GM19035 (cell line): ENCODE data around the gene BTBD18.
A peak's percentile ranks its signal among the peaks of the same experiment; 100 is the strongest.

Experiments
- ATAC-seq: cut with Tn5 transposase; IDR thresholded peaks from one replicate; pipeline ENCODE4 v1.9.1; 2021; ENCODE audit not compliant: unreplicated experiment

The BTBD18 gene, protein sequence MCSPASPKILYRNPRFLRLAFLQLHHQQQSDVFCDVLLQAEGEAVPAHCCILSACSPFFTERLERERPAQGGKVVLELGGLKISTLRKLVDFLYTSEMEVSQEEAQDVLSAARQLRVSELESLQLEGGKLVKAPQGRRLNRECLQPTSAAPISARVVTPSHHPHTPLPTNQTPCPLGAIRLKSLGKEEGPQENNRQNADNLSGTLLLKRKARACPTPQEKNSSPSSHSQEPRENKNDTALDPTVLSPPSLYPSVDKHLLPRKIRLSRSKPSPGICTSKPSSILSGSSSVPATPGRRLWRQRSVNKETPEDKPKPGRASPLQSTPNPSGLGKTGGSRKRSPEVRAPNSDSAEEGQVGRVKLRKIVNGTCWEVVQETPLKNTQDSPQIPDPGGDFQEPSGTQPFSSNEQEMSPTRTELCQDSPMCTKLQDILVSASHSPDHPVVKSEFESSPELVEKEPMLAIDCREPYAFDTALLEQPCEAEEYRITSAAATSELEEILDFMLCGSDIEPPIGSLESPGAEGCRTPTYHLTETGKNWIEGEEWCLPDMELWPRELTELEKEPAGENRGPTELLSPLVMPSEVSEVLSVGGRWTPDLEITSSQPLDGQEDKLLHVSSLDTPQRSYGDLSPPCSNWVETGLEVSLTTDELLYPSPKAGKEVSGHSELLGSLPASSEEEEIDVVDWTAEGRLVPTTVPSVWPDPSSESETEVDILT

DNA sequence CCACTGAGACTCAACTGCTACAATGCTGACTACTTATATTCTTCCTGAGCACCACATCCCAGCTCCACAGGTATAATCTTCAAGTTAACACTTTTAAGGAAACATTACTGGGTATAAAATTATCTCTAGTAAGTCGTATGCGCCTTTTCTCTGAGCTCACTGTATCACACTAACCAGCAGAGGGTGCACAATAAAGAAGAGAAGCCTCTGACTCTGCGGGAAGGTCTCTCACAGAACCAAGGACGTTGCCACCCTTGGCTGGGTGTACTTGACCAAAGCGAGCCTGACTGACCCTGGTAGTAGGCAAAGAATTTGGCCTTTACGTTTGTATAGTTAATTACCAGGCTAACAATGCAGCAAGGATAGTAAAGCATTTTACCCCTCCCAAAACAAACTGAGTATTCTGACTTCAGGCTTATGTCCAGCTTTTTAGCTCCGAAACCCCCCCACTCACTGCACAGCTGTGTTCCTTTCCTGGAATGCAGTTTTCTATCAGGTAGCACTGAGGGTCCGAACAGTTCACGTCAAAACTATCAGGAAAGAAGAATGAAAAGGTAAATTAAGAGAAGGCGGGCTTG, at the start of gene BTBD18:
Gene BTBD18, minus strand, starts transcription at position 144 of the 578 bp plus-strand sequence. CDS start 631 bp downstream, outside the sequence.
- no peak for ATAC-seq

DNA sequence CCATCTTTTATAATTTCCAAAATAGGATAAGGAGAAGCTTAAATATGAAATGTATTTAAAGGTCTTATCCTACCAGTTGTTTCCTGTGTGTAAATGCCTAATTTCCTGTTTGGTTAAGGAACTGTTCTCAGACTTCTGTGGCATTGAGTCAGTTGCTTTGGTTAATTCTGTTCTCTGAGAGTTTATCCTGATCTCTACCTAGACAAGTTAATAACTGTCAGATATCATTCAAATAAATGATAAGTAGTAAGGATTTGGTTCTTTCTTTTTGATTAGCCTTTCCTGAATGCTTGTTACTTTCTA, 49.5 kb upstream of the BTBD18 start:
- no peak for ATAC-seq

DNA sequence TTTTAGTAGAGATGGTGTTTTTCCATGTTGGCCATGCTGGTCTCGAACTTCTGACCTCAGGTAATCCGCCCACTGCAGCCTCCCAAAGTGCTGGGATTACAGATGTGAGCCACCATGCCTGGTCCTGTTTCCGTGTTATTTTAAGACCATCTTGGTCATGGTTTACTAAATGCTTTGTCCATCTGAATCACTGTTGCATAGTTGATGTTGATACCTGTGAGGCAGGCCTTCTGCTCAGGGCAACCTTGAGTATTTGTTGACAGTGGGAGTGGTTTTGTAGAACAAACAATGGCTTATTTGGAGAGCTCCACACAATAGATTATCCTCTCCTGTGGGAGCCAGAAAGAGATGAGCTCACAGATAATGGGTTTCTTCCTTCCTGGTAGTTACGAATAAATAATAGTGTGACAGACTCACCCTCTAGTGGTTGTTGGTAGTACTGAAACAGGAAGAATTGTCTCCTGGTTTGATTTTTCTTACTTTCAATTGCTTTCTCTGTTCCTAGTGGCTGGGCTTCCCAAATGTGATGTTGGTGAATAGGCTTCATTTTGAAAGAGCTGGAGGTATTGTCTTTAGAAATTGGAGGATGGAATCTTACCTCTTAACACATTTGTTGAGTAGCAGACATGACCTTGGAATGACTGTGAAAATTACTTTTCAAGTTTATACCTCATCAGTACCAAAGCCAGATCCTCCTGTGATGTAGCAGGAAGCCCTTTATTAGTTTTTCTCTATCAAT, 49.0 kb upstream of the BTBD18 start:
- peak; percentile 88 for ATAC-seq

DNA sequence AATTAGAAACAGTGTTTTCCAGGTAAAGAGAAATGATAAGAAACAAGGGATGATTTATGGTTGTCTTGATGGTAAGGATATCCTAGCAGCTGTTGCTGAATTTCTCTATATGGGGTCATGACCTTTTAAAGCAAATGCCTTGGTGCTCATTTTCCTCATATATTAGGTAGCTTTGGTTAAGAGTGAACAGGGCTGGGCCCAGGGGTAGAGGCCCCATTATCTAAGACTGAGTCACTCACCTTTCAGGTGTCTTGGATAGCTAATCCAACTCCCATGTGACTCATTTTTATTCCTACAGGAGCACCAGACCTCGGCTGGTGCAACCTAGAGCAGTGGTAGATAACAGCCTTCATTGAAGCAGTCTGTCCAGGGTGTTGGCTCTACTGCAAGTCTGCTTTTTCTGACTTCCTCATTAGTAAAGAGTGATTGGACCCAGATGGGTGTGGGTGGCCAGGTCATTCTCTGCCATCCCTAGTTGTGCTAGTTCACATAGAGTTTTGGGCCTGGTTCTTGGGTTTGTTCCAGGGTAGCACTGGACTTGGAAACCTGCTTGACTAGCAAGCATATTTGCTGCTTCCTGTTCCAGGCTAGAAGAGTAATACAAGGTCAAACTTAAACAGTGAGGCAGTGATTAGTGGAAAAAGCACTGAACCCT, 47.4 kb upstream of the BTBD18 start:
- no peak for ATAC-seq

DNA sequence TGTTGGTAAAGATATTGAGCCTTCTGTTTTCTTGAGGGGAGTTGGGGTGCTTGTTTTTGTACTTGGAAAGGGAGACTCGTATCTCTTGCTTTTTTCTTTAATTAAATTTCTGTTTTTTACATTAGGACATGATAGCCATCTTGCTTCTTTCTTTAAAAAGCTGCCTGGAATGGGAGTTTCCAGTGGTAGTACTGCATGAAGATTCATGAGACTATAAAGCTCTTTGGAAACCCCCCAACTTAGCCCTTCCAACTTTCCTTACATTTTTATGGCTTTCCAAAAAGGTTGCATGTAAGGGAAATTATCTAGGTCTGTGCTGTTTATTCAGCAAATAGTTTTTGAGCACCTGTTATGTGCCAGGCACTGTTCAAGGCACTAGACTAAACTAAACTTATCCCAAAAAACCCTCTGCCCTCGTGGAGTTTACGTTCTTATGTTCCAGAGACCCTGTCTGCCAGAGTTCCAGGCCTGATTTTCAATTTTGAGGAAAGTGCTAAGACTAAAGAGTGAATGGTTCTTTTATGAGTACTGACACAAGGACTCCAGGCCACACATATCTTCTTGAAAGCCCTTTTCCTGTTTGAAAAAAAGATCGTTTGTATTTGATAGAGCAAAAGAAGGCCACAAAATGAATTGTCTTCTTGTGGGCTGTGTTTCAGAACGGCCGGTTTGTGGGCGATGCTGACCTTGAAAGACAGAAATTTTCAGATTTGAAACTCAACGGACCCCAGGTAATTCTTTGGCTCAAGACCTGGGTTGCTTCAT, 41.9 kb upstream of the BTBD18 start:
- ATAC-seq, result no peak

DNA sequence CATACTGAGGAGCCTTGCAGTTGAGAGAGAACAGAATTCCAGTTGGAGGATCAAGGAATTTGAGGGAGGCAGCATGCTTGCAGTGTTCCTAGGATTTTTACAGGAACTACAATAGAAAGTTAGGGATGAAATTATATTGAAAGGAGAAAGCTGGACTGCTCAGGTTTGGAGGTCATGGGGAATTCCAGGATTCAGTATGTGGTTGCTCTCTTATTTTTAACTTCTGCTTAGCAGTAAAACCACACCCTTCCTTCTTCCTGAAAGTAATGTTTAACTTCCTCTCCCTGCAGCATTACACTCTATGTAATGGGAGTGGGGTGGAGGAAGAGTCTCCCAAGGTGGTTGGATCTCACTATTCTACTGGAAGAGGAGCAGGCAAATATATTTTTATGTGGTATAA, 41.3 kb upstream of the BTBD18 start:
- ATAC-seq, result no peak

DNA sequence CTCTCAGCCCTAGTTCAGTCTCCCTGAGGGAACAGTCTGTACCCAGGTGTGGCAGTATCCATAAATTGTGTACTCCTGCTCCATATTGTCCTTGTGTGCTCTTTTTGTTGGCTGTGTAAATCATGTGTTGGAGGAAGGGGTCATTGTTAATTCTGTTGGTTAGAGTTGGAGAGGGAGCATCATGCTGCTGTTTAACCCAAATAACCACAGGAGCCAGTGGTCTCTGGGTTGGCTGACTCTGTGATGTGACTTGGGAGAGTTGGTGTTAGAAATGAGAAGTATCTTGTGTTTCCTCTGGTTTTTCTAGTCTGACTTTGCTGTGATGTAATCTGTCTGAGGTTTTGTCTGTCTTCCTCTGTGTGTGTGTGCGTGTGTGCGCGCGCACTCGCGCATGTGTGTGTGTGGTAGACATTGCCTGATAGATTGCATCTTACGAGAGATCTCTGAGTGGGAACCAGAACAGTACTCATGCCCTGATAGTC, 40.5 kb upstream of the BTBD18 start:
- ATAC-seq, result peak; percentile 78

DNA sequence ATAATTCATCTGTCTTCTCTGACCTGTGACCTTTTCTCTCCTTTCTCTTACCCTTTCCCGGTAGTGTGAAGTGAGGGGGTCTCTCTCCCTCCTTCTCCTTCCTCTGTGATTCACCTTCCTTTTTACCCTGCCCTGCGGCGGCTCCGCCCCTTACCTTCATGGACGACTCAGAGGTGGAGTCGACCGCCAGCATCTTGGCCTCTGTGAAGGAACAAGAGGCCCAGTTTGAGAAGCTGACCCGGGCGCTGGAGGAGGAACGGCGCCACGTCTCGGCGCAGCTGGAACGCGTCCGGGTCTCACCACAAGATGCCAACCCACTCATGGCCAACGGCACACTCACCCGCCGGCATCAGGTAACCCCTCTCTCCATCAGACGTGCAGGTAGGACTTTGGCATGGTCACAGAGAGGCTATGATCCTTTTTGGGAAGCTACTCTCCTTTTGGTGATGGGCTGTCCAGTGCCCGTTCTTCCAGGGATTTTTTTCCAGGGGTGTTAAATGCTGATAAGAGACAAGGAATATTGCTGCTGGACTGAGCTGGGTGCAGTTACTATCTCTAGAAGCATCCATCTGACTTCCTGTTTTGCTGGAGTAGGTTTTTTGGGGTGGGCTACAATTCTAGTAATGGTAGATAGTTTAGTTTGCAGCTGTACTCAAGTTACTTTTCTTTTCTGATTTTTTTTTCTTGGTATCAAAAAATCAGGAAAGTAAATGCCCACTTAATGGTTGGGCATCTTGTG, 39.9 kb upstream of the BTBD18 start:
- no peak for ATAC-seq

DNA sequence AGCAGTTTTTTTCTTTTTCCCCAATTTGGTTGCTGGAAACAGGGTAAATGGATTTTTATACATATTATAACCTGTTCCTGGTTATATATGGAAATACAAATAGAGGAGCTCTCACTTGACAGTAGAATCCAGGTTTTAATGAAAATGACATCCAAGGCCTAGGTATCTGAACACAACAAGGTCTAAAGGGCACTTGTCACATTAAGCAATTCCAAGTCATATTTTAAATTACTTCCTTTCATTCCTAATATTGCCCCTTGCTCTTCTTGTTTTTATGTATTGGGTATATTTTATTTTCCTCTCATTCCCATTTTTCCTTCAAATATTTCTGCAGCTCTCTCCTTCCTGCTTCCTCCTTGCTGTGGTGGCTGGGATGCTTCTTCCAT, 37.1 kb upstream of the BTBD18 start:
- no peak for ATAC-seq

DNA sequence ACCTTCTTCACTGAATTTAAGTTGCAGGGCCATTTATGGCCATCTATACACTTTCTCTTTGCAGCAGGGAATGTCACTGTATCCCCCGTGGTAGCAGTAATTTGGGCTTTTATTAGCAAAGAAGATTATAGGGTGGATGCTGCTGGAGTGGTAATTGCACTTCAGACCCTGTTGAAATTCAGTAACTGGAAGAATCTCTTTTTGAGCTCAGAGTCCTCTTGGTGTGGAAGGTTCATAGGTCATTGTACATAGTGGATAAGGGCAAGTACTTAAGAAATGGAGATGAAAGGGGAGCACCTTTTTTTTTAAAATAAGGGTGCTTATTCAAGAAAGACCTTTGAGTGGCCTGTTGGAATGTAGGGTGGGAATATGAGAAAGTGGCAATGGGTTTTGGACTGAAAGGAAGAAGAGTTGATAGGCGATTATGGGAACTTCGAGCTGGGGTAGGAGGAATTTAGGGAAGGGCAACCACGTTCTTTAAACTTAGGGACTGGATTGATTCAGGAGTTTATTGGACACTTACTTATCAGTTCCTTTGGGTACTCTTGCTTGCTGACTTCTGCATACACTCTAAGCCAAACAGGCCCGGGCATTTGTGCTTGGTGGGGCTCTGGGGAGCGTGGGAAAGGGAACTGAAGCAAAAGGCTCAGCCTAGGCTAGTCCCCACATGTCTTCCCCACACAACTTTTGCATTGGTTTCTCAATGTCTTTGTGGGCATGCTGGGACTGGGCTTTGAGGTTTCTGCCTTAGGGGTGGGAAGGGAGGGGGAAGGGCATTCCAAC, 36.5 kb upstream of the BTBD18 start:
- ATAC-seq, result no peak

DNA sequence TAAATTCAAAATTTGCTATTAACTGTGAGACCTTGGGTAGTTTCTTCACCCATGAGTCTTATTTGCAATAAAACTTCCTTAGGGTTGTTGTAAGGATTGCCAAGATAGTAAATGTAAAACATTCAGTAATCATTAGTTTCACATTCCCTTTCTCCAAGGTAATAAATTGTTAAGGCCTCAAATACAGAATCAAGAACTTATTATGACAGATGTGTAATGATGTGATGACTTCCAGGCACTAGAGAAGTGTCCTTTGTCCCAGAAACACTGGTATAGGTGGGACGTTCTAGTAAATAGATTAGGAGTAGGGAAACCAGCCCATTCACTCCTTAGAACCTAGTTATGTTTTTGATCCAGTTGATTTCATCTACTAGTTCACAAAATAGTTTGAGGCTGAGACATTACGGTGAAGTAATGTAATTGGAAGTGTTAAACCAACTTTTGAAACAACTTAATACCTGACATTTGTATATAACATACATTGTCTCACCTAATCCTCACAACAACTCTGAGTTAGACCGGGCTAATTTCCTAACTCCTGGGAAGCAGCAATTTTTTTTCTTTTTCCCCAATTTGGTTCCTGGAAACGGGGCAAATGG, 35.5 kb upstream of the BTBD18 start:
- ATAC-seq, result no peak

DNA sequence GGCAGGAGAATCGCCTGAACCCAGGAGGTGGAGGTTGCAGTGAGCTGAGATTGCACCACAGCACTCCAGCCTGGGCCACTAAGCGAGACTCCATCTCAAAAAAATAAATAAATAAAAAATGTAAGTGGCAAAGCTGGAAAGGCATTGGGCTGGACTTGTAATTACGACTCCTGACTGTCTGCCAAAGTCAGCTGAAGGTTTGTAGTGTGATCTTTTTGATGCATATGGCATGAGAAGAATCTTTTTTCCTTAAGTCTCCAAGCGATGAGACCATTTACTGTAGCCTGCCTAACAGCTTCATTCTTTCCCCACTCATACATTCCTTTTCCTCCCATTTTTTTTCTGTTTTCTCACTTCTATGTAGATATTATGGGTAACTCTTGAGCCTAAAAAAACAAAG, 34.8 kb upstream of the BTBD18 start:
- no peak for ATAC-seq

DNA sequence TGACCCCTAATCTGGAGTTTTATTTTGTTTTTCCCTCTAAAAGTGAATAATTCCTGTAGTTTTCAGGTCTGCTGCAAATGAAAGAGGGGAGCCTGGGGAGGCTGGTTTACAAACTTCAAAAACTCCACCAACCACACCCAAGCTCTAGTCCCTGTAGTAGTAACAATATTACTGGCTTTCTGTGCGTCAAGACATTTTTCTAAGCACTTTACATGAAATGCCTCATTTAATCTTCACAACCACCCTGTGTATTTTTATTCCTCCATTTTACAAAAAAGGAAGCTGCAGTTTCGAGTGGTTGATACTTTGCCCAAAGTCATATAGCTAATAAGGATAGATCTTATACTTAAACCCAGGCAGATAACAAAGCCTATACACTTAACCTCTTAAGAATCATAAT, 33.5 kb upstream of the BTBD18 start:
- ATAC-seq, result no peak

DNA sequence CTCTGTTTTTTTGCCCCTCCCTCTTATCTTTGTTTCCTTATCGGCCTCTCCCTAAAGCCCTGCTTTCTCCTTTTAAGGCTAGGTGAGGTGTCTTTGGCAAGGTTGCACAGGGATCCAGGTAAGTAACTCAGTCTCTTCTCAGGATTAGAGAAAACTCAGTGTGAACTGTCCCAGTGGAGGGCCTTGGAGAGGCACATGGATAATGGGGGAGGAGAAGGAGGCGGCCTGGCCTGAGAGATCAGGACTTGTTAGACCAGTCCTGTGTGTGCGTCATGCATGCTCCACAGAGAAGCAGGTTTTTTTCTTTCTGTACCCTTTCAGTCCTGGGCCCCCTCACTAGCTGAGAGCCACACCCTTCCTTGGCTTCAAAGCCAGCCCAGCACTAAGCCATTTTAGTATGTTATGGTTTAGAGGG, 29.9 kb upstream of the BTBD18 start:
- ATAC-seq, result no peak

DNA sequence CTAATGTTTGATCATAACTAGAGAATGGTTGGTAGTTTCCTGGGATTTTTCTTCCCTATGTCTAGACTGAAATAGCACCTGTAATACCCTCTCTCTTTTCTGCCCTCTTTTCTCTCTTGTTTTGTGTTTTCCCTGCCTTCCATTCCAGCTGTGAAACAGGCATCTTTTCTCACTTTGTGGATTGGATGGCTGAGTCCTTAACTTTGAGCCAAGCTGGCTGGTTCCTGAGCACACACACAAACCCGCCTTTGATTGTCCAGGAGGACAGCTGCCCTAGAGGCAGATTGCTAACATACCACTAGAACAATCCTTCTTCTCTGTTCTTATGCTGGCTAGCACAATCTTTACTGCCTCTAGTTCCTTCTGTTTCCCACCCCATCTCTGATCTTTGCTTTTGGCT, 27.7 kb upstream of the BTBD18 start:
- ATAC-seq, result no peak

DNA sequence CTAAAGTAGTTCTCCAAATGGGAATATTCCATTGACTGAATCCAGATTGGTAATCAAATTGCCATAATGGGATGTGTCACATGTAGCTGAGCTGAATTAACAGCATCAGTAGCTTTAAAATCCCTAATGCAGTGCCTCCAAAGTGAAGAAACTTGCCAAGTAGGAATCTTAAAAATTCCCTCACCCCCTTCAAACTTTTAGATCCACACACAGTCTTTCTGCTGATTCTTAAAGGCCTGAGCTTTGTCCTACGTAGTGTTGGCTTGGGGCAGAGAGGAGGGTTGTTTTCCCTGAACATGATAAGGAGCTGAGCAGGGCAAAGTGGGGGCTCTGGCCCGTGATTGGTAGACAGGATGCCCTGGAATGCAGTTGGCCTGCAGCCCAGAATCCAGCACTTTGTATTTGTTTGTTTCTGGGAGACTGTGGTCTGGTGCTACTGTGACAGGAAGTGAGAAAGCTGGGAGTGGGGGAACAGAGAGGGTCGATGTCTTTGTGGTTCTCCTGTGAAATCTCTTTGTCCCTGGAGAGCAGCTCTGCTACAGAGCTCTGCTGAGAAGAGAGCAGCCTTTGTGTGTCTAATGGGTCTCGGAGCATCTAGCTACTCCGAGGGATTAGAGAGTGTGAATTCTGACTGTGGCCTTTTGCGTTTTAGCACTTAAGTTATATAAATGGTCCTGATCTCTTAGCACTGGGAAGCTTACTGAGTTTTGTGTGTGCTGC, 26.9 kb upstream of the BTBD18 start:
- ATAC-seq, result no peak

DNA sequence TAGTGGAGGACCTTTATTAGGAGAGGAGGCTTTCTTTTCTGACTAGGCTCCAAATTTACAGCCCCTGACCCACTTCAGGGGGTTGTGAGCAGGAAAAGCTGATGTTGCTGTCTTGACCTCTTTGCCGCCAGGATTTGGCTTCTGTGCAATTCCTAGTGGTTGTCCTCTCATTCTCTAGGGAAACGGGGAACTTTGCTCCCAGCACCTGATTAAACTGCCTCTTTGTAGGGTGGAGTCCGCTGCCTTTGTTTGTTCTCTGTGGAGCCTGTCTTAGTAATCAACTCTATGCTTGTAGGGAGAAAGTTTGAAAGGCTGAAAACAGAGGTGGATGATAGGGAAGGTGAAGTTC, 26.3 kb upstream of the BTBD18 start:
- ATAC-seq, result no peak
